Esophagus squamous epithelium (tissue), 5 donors: ENCODE results near the gene PA2G4. TPM values are rescaled to one million over a fixed set of nuclear protein-coding genes. Genes with fewer than 3 reads are reported as not detected.

ENCODE experiments used
- DNase-seq: peaks from one replicate; lab custom pipeline; 2025; lab: John Stamatoyannopoulos, UW
- H3K27ac ChIP-seq, 4 donors: fragments of 200-600 bp; sonication (generic); one replicate each; pipeline ENCODE4 v1.5.1; 2016 to 2019; ENCODE audit warnings: mild to moderate bottlenecking in 1 of 4
- H3K27me3 ChIP-seq, 4 donors: fragments of 200-600 bp; sonication (generic); 1 replicate in 3 of 4; 2 replicates in 1 of 4; pipeline versions ENCODE4 v1.5.1 to v1.6.0; 2017 to 2021; ENCODE audit warnings: antibody characterized with exemption in 1 of 4
- H3K36me3 ChIP-seq, 3 donors: fragments of 200-600 bp; sonication (generic); one replicate each; pipeline ENCODE4 v1.5.1; 2016 to 2019
- H3K4me1 ChIP-seq, 3 donors: fragments of 200-600 bp; sonication (generic); one replicate each; pipeline ENCODE4 v1.5.1; 2017 to 2019
- H3K4me3 ChIP-seq, 4 donors: fragments of 200-600 bp; sonication (generic); 1 replicate in 3 of 4; 2 replicates in 1 of 4; pipeline ENCODE4 v1.5.1; 2016 to 2019; ENCODE audit warnings: mild to moderate bottlenecking in 2 of 4, moderate library complexity in 1 of 4
- H3K9me3 ChIP-seq, 3 donors: fragments of 200-600 bp; sonication (generic); one replicate each; pipeline ENCODE4 v1.5.1; 2016 to 2019
- CTCF ChIP-seq, 6 experiments: fragments of 450-650 bp in 4 of 6; fragments of 200-600 bp in 2 of 6; sonication (generic) in 2 of 6; IDR thresholded peaks; one replicate each; pipeline ENCODE4 v1.5.1; 2016 to 2019; ENCODE audit warnings: antibody characterized with exemption in 6 of 6, mild to moderate bottlenecking in 4 of 6, moderate library complexity in 4 of 6
- POLR2A ChIP-seq, 4 donors: fragments of 450-650 bp; IDR thresholded peaks; one replicate each; pipeline ENCODE4 v1.6.1; 2017; ENCODE audit warnings: antibody characterized with exemption in 4 of 4, mild to moderate bottlenecking in 4 of 4, moderate library complexity in 3 of 4
- WGBS, 2 donors: methylation state at CpG; one replicate each; pipeline ENCODE4 v1.1.5; 2018; 5-methylcytosine and 5-hydroxymethylcytosine counted together
- intact Hi-C: fragments of 100-400 bp; cut with DNase I; formaldehyde crosslinking; loops from one replicate; pipeline ENCODE4 v1.15.0; 2022
- total RNA-seq, 4 donors: library from RNA; depleted of rRNA; stranded (reverse); fragments of >200 nt; gene quantifications; one replicate each; pipeline ENCODE4 v1.1.0, GENCODE V29; 2016
- donor health status: DM: yes; HTN: yes; CAD: no.

PA2G4 gene
- total RNA-seq, 4 donors from 2014 or later: 89.3 to 206 (median 176) TPM

GRCh38 chr12:56134897-56135296 is 30.5 kb downstream of the PA2G4 start:
- no peak overlapping the region for H3K27ac ChIP-seq
- 82 to 91% methylated on average over 6 of the region's 6 CpGs for WGBS, 2 donors
- peaks cover 36 to 99% (median 63%) of the 10 kb centered on the region in 3 donors for H3K36me3 ChIP-seq

GRCh38 chr12:56137853-56138571 is 33.7 kb downstream of the PA2G4 start:
- H3K4me3 ChIP-seq: no peak overlapping the region
- H3K27ac ChIP-seq: no peak overlapping the region
- peaks cover 42 to 100% (median 62%) of the 10 kb centered on the region in 3 donors for H3K36me3 ChIP-seq
- no peaks in the 10 kb centered on the region for H3K27me3 ChIP-seq
- intact Hi-C loops: no loop called here
- WGBS, 2 donors: 93% methylated on average over 11 to 13 of the region's 14 CpGs
- no peaks in the 10 kb centered on the region for H3K9me3 ChIP-seq
- DNase-seq: no peak
- peaks cover 0 to 10% (median 0%) of the 10 kb centered on the region in 3 donors for H3K4me1 ChIP-seq
- TF ChIP-seq POLR2A (IDR thresholded peaks at IDR 0.05): no peak
- no peak for TF ChIP-seq CTCF (IDR thresholded peaks at IDR 0.05)

More at GRCh38 chr12:56134897-56135296, 30.5 kb downstream of the PA2G4 start:
- no peak for DNase-seq
- Histone ChIP-seq H3K27me3 (no peaks in the 10 kb centered on the region), H3K4me3 (no peak overlapping the region), H3K4me1 (peaks cover 0 to 14% (median 7%) of the 10 kb centered on the region in 3 donors), H3K9me3 (no peaks in the 10 kb centered on the region)
- no peak for TF ChIP-seq CTCF (IDR thresholded peaks at IDR 0.05)
- TF ChIP-seq POLR2A (IDR thresholded peaks at IDR 0.05): no peak
- intact Hi-C loops: no loop called here

GRCh38 chr12:56141946-56142784 is 37.8 kb downstream of the PA2G4 start:
- H3K27ac ChIP-seq: peak overlapping the region in 3 of 4 donors; percentile 54 to 67 (median 58)
- H3K4me3 ChIP-seq: no peak overlapping the region
- H3K9me3 ChIP-seq: no peaks in the 10 kb centered on the region
- H3K4me1 ChIP-seq: peaks cover 0 to 44% (median 7%) of the 10 kb centered on the region in 3 donors
- no peaks in the 10 kb centered on the region for H3K27me3 ChIP-seq
- no peak for DNase-seq
- intact Hi-C loops: no loop called here
- TF ChIP-seq CTCF (IDR thresholded peaks at IDR 0.05): no peak
- TF ChIP-seq POLR2A (IDR thresholded peaks at IDR 0.05): no peak
- WGBS, 2 donors: 82 to 83% methylated on average over 10 to 12 of the region's 19 CpGs
- peaks cover 26 to 82% (median 40%) of the 10 kb centered on the region in 3 donors for H3K36me3 ChIP-seq

- 36 to 48% methylated on average over 3 to 4 of the region's 4 CpGs for WGBS, 2 donors
- Histone ChIP-seq H3K36me3 (peaks cover 22 to 71% (median 31%) of the 10 kb centered on the region in 3 donors), H3K4me1 (peaks cover 0 to 47% (median 9%) of the 10 kb centered on the region in 3 donors), H3K27ac (peak overlapping the region in 3 of 4 donors; percentile 54 to 67 (median 58)), H3K4me3 (no peak overlapping the region), H3K9me3 (no peaks in the 10 kb centered on the region), H3K27me3 (no peaks in the 10 kb centered on the region)
- DNase-seq: no peak
- intact Hi-C loops: no loop called here
- TF ChIP-seq CTCF (IDR thresholded peaks at IDR 0.05): no peak
- TF ChIP-seq POLR2A (IDR thresholded peaks at IDR 0.05): no peak
Measured at GRCh38 chr12:56143217-56143616, 38.9 kb downstream of the PA2G4 start.
